SH-SY5Y (cell line): ENCODE results near the gene PES1.

Experiments used
- GATA2 ChIP-seq: IDR thresholded peaks from 2 replicates; pipeline ENCODE4 v1.6.1; 2011; ENCODE audit warnings: mild to moderate bottlenecking, low read depth, low read length
- GATA3 ChIP-seq: IDR thresholded peaks from 2 replicates; pipeline ENCODE4 v1.6.1; 2011; ENCODE audit warnings: low read depth, mild to moderate bottlenecking, low read length, moderate library complexity

The PES1 gene

GRCh38 chr22:30614879-30615278 is 23.2 kb upstream of the PES1 start:
- no peak for TF ChIP-seq GATA3
- no peak for TF ChIP-seq GATA2

- TF ChIP-seq GATA3 (no peak), GATA2 (no peak)
Measured at GRCh38 chr22:30614268-30614667, 22.6 kb upstream of the PES1 start.

GRCh38 chr22:30612789-30613188 is 21.1 kb upstream of the PES1 start:
- TF ChIP-seq GATA3 (no peak), GATA2 (no peak)

DNA sequence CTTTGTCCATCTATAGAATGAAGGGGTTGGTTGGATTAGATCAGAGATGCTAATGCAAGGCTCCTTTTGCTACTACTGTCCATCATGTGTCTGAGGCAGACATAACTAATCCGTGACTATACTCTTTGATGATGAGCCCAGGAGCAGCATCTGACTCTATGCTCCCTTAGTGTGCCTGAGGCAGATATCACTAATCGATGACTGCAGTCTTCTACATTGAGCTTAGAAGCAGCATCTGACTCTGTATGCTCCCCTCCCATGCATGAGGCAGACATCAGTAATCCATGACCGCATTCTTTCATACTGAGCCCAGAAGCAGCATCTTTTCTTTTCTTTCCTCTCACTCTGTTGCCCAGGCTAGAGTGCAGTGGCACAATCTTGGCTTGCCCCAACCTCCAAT is 19.5 kb upstream of the PES1 start:
- TF ChIP-seq GATA2 (no peak), GATA3 (no peak)

DNA sequence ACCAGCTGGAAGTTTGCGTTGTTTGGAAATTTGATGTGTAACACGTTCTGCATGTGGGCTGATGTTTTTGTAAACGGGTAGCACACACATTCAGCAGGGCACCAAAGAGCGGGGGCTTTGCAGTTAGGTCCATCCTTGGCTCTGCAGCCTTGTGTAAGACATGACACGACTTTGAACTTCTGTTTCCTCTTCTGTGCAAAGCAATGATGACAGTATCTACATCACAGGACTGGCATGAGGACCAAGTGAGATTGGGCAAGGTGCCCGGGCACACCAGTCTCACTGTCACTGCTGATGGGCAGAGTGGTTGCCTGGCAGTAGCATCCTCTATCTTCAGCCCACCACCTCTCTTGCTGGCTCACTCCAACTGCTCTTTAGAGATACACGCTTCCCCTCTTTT is 18.6 kb upstream of the PES1 start:
- TF ChIP-seq GATA3, result no peak
- no peak for TF ChIP-seq GATA2

- TF ChIP-seq GATA2 (no peak), GATA3 (no peak)
Measured at GRCh38 chr22:30609260-30610185, 17.8 kb upstream of the PES1 start.

GRCh38 chr22:30607939-30608338 is 16.2 kb upstream of the PES1 start:
- TF ChIP-seq GATA2, result no peak
- TF ChIP-seq GATA3, result no peak

DNA sequence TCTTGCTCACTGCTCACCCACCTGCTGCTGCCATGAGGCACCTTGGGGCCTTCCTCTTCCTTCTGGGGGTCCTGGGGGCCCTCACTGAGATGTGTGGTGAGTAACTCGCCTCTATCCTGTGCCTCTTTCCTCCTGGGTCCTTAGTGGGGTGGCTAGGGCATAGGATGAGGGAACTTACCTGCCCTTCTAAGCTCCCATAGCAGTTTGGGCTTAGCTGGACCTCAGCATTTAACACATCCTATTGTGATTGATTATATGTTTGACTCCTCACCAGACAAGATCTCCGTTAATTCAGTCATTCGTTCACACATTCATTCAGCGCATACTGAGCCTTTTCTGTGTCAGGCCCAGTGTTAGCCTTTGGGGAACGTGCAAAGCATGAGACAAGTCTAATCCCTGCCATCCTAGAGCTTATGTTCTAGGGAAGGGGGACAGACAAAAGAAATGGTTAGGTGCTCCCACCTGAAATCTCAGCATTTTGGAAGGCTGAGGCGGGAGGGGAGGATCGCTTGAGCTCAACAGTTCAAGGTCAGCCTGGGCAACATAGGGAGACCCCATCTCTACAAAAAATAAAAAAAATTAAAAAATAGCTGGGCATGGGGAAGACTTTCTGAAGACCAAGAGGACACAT is 15.7 kb upstream of the PES1 start:
- TF ChIP-seq GATA2 (no peak), GATA3 (no peak)

- TF ChIP-seq GATA3 (no peak), GATA2 (no peak)
Measured at GRCh38 chr22:30606455-30607299, 15.0 kb upstream of the PES1 start, which contains the start of gene TCN2. Gene TCN2, plus strand, starts transcription at chr22:30607174. Its CDS starts 158 bp downstream, at chr22:30607332.

GRCh38 chr22:30605449-30606110 is 13.9 kb upstream of the PES1 start:
- TF ChIP-seq GATA3, result no peak
- TF ChIP-seq GATA2, result no peak

DNA sequence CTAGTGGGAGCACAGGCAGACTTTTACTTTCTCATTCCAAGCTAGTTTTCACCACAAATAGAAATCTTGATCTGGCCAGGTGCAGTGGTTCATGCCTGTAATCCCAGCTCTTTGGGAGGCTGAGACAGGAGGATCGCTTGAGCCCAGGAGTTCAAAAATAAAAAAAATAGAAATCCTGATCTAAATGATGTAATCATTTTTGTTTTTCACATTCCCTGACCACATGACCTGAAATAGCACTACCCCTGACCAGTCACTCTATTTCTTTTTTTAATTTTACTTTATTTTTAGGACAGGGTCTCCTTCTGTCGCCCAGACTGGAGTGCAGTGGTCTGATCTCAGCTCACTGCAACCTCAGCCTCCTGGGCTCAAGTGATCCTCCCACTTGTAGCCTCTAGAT is 13.0 kb upstream of the PES1 start:
- no peak for TF ChIP-seq GATA3
- no peak for TF ChIP-seq GATA2

DNA sequence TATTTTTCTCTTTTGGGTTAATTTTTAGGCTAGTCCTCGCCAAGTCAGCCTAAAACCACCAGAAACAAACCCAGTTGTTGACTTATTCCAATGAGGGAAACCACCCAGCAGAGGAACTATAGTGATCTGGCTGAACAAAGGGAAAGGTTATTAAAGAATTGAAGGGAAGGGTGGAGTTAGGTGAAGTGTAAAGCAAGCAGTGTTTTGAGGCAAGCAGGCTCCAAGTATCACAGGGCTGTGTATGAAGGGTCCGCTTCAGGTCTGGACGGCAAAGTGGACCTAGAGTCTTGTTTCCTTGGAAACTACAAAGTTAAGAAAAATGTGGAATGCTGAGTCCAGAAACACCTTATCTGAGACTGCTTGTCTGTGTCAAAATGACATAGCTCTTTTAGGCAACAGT is 12.1 kb upstream of the PES1 start:
- TF ChIP-seq GATA3 (no peak), GATA2 (no peak)

GRCh38 chr22:30602049-30602448 is 10.3 kb upstream of the PES1 start:
- TF ChIP-seq GATA3, result no peak
- no peak for TF ChIP-seq GATA2
